T-helper 17 cell (primary cell): Measurements from ENCODE around the gene KCNJ1. TPM values are rescaled to one million over a fixed set of nuclear protein-coding genes. Genes with fewer than 3 reads are reported as not detected.

Source experiments
- ATAC-seq: fragments of 150-1000 bp; cut with Tn5 transposase; 2 replicates; pipeline ENCODE4 v1.10.0; 2021; ENCODE audit warnings: mild to moderate bottlenecking, moderate library complexity
- DNase-seq, 3 donors: peaks; one replicate each; pipeline versions ENCODE4 v3.0.0 to v3.0.0-alpha.2; 2020 to 2021
- H3K9me3 ChIP-seq: one replicate; pipeline ENCODE4 v1.7.0; 2013; ENCODE audit warnings: low read length, mild to moderate bottlenecking; ENCODE audit not compliant: control insufficient read depth, poor library complexity, severe bottlenecking
- H3K27ac Mint-ChIP-seq: one replicate; pipeline ENCODE4 v1.8.0; 2022; ENCODE audit warnings: mild to moderate bottlenecking, moderate library complexity, mixed read lengths
- H3K27me3 Mint-ChIP-seq: one replicate; pipeline ENCODE4 v1.8.0; 2022; ENCODE audit warnings: mixed read lengths
- H3K36me3 Mint-ChIP-seq: one replicate; pipeline ENCODE4 v1.8.0; 2022; ENCODE audit warnings: low read depth, mixed read lengths
- H3K4me1 Mint-ChIP-seq: one replicate; pipeline ENCODE4 v1.8.0; 2022; ENCODE audit warnings: mild to moderate bottlenecking, mixed read lengths
- H3K4me3 Mint-ChIP-seq: one replicate; pipeline ENCODE4 v1.8.0; 2022; ENCODE audit warnings: mild to moderate bottlenecking, moderate library complexity, mixed read lengths
- total RNA-seq, 4 donors: library from RNA in 2 of 4; stranded (reverse) in 2 of 4; gene quantifications; one replicate each; pipeline ENCODE4 v1.2.3 and lab custom pipeline; 2022 to 2026

KCNJ1 gene
- total RNA-seq, 2 donors from 2014 or later: 0.22 to 0.70 TPM

- peaks cover 48% of the 10 kb centered on the region for H3K27me3 Mint-ChIP-seq
- H3K9me3 ChIP-seq: no peaks in the 10 kb centered on the region
- no peak for ATAC-seq
- peaks cover 8% of the 10 kb centered on the region for H3K4me1 Mint-ChIP-seq
- no peak for DNase-seq
- no peak overlapping the region for H3K4me3 Mint-ChIP-seq
- H3K36me3 Mint-ChIP-seq: no peaks in the 10 kb centered on the region
- no peak overlapping the region for H3K27ac Mint-ChIP-seq
These were observed 28.4 kb upstream of the KCNJ1 start for GRCh38 chr11:128895526-128895925.

GRCh38 chr11:128894685-128895084 is 27.6 kb upstream of the KCNJ1 start:
- no peak for DNase-seq
- H3K36me3 Mint-ChIP-seq: no peaks in the 10 kb centered on the region
- peaks cover 48% of the 10 kb centered on the region for H3K27me3 Mint-ChIP-seq

GRCh38 chr11:128894286-128894681 is 27.2 kb upstream of the KCNJ1 start:
- H3K27me3 Mint-ChIP-seq: peaks cover 51% of the 10 kb centered on the region
- ATAC-seq: no peak

More at GRCh38 chr11:128894685-128895084, 27.6 kb upstream of the KCNJ1 start:
- no peak for ATAC-seq
- H3K4me3 Mint-ChIP-seq: no peak overlapping the region
- peaks cover 11% of the 10 kb centered on the region for H3K4me1 Mint-ChIP-seq
- no peaks in the 10 kb centered on the region for H3K9me3 ChIP-seq
- no peak overlapping the region for H3K27ac Mint-ChIP-seq

GRCh38 chr11:128893578-128894285 is 26.6 kb upstream of the KCNJ1 start:
- Mint-ChIP-seq H3K4me1 (peaks cover 11% of the 10 kb centered on the region), H3K27me3 (peaks cover 51% of the 10 kb centered on the region), H3K4me3 (no peak overlapping the region), H3K27ac (no peak overlapping the region), H3K36me3 (no peaks in the 10 kb centered on the region)
- ATAC-seq: no peak
- no peaks in the 10 kb centered on the region for H3K9me3 ChIP-seq
- DNase-seq: no peak

More at GRCh38 chr11:128894286-128894681, 27.2 kb upstream of the KCNJ1 start:
- Mint-ChIP-seq H3K4me1 (peaks cover 11% of the 10 kb centered on the region), H3K4me3 (no peak overlapping the region), H3K36me3 (no peaks in the 10 kb centered on the region), H3K27ac (no peak overlapping the region)
- no peak for DNase-seq
- no peaks in the 10 kb centered on the region for H3K9me3 ChIP-seq

- Mint-ChIP-seq H3K27me3 (peaks cover 55% of the 10 kb centered on the region), H3K36me3 (peaks cover 5% of the 10 kb centered on the region), H3K27ac (no peak overlapping the region), H3K4me1 (peaks cover 11% of the 10 kb centered on the region), H3K4me3 (no peak overlapping the region)
- DNase-seq: no peak
- no peak for ATAC-seq
- H3K9me3 ChIP-seq: no peaks in the 10 kb centered on the region
These were observed 25.9 kb upstream of the KCNJ1 start for GRCh38 chr11:128892866-128893565.

- ATAC-seq (no peak), DNase-seq (no peak)
- H3K27me3 Mint-ChIP-seq: peaks cover 64% of the 10 kb centered on the region
- peaks cover 5% of the 10 kb centered on the region for H3K36me3 Mint-ChIP-seq
- H3K9me3 ChIP-seq: no peaks in the 10 kb centered on the region
- peaks cover 11% of the 10 kb centered on the region for H3K4me1 Mint-ChIP-seq
- peak overlapping the region; percentile 47 for H3K4me3 Mint-ChIP-seq
- no peak overlapping the region for H3K27ac Mint-ChIP-seq
These were observed 24.9 kb upstream of the KCNJ1 start for GRCh38 chr11:128891913-128892398.

GRCh38 chr11:128890543-128891368 is 23.7 kb upstream of the KCNJ1 start, which contains the start of gene KCNJ5:
TSS of gene KCNJ5 (plus strand) at chr11:128891356. CDS start at chr11:128911274, 19,918 bp downstream.
- H3K9me3 ChIP-seq: no peaks in the 10 kb centered on the region
- peaks cover 17% of the 10 kb centered on the region for H3K4me1 Mint-ChIP-seq
- DNase-seq (no peak), ATAC-seq (peak; percentile 60)
- H3K4me3 Mint-ChIP-seq: peak within 1 kb of the TSS; percentile 88
- H3K27me3 Mint-ChIP-seq: peaks cover 70% of the 10 kb centered on the region
- peaks cover 5% of the 10 kb centered on the region for H3K36me3 Mint-ChIP-seq
- peak within 1 kb of the TSS; percentile 41 for H3K27ac Mint-ChIP-seq

- H3K9me3 ChIP-seq: no peaks in the 10 kb centered on the region
- H3K36me3 Mint-ChIP-seq: peaks cover 8% of the 10 kb centered on the region
- DNase-seq (no peak), ATAC-seq (no peak)
- peak overlapping the region; percentile 88 for H3K4me3 Mint-ChIP-seq
- peaks cover 17% of the 10 kb centered on the region for H3K4me1 Mint-ChIP-seq
- peaks cover 73% of the 10 kb centered on the region for H3K27me3 Mint-ChIP-seq
- H3K27ac Mint-ChIP-seq: no peak overlapping the region
These were observed 23.1 kb upstream of the KCNJ1 start for GRCh38 chr11:128890216-128890542.

- H3K4me1 Mint-ChIP-seq: peaks cover 18% of the 10 kb centered on the region
- H3K36me3 Mint-ChIP-seq: peaks cover 8% of the 10 kb centered on the region
- no peaks in the 10 kb centered on the region for H3K9me3 ChIP-seq
- peaks cover 77% of the 10 kb centered on the region for H3K27me3 Mint-ChIP-seq
- H3K27ac Mint-ChIP-seq: no peak overlapping the region
- ATAC-seq (no peak), DNase-seq (no peak)
- peak overlapping the region; percentile 88 for H3K4me3 Mint-ChIP-seq
These were observed 22.6 kb upstream of the KCNJ1 start for GRCh38 chr11:128889657-128890213.

GRCh38 chr11:128888034-128888985 is 21.2 kb upstream of the KCNJ1 start:
- no peak overlapping the region for H3K27ac Mint-ChIP-seq
- ATAC-seq: no peak
- H3K27me3 Mint-ChIP-seq: peaks cover 76% of the 10 kb centered on the region
- no peak for DNase-seq
- peaks cover 16% of the 10 kb centered on the region for H3K4me1 Mint-ChIP-seq
- H3K36me3 Mint-ChIP-seq: peaks cover 10% of the 10 kb centered on the region
- no peak overlapping the region for H3K4me3 Mint-ChIP-seq
- no peaks in the 10 kb centered on the region for H3K9me3 ChIP-seq

GRCh38 chr11:128886406-128887124 is 19.5 kb upstream of the KCNJ1 start:
- ATAC-seq (no peak), DNase-seq (no peak)
- no peaks in the 10 kb centered on the region for H3K9me3 ChIP-seq
- peaks cover 15% of the 10 kb centered on the region for H3K36me3 Mint-ChIP-seq
- H3K4me3 Mint-ChIP-seq: no peak overlapping the region
- no peak overlapping the region for H3K27ac Mint-ChIP-seq
- H3K27me3 Mint-ChIP-seq: peaks cover 84% of the 10 kb centered on the region
- H3K4me1 Mint-ChIP-seq: peaks cover 16% of the 10 kb centered on the region
